NT2/D1 (cell line): ENCODE results near the gene HSD17B3.

Experiments
- DNase-seq: peaks from one replicate; pipeline ENCODE4 v3.0.0-alpha.2; 2011; ENCODE audit warnings: low read depth, low spot score
- H3K27me3 ChIP-seq: 2 replicates; pipeline ENCODE4 v1.6.0; 2011; ENCODE audit warnings: mild to moderate bottlenecking; ENCODE audit not compliant: insufficient read length, insufficient read depth
- H3K36me3 ChIP-seq: 2 replicates; pipeline ENCODE4 v1.6.1; 2011; ENCODE audit warnings: mild to moderate bottlenecking, low read length, mixed read lengths; ENCODE audit not compliant: insufficient read depth, insufficient read length
- H3K4me1 ChIP-seq: 2 replicates; pipeline ENCODE4 v1.5.1; 2011; ENCODE audit not compliant: insufficient read depth, insufficient read length
- H3K4me3 ChIP-seq: 2 replicates; pipeline ENCODE4 v1.5.1; 2011; ENCODE audit warnings: low read depth; ENCODE audit not compliant: insufficient read length
- H3K9ac ChIP-seq: 2 replicates; pipeline ENCODE4 v1.6.0; 2011; ENCODE audit warnings: low read depth; ENCODE audit not compliant: insufficient read length
- H3K9me3 ChIP-seq: 2 replicates; pipeline ENCODE4 v1.5.1; 2011; ENCODE audit warnings: mild to moderate bottlenecking, low read length; ENCODE audit not compliant: insufficient read depth
- SUZ12 ChIP-seq: IDR thresholded peaks from 2 replicates; pipeline ENCODE4 v1.6.1; 2011; ENCODE audit not compliant: insufficient read length, insufficient read depth; ENCODE audit errors: extremely low read depth
- YY1 ChIP-seq: IDR thresholded peaks from 2 replicates; pipeline ENCODE4 v1.6.1; 2011; ENCODE audit not compliant: insufficient read length, insufficient read depth
- ZNF274 ChIP-seq: IDR thresholded peaks from 2 replicates; pipeline ENCODE4 v1.6.1; 2011; ENCODE audit warnings: mild to moderate bottlenecking, low read depth, low read length

HSD17B3 gene

DNA sequence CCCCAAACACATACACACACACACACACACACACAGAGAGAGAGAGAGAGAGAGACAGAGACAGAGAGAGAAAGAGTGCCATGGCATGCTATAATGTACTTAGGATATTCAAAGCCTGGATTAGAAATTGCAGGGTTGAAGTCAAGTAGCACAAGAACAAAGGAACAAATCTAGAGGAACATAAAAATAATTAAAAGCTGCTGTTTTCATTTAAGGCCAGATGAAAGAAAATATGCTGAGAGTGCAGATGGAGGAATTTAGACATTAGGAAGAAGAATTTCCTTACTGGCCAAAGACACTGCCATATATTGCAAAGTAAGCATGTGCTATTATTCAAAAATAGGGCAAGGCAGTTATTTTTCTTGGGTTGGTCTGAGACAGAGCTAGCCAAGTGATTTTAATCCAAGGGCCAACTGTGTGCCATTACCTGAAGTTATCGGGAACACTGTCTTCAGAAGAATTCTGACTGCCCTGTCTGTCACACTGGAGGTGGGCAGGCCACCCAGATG, 31.7 kb downstream of the HSD17B3 start:
- DNase-seq, result no peak
- Histone ChIP-seq H3K4me3 (no peak overlapping the region), H3K27me3 (no peaks in the 10 kb centered on the region), H3K9ac (no peak overlapping the region), H3K36me3 (peaks cover 10% of the 10 kb centered on the region), H3K9me3 (peaks cover 29% of the 10 kb centered on the region), H3K4me1 (no peaks in the 10 kb centered on the region)
- TF ChIP-seq YY1 (no peak), ZNF274 (no peak), SUZ12 (no peak)

DNA sequence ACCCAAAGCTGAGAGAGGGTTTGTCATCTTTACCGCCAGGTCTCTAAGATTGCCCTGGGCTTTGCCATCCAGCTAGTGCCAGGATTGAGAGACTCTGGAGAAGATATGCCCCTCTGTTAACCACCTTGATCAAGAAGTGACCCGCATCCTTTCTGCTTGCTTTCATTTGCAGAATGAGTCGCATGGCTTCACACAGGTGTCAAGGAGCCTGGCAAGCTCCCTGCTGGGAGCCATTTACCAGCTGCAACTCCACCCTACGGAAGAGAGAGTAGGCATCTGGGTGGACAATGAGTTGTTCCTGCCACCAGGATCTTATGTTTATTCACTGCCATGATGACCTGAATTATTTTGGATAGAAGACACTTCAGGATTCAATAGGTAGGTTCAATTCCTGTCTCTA, 43.0 kb downstream of the HSD17B3 start:
- H3K4me1 ChIP-seq, result peaks cover 3% of the 10 kb centered on the region
- TF ChIP-seq YY1 (no peak), SUZ12 (no peak), ZNF274 (no peak)
- no peaks in the 10 kb centered on the region for H3K27me3 ChIP-seq
- peaks cover 21% of the 10 kb centered on the region for H3K36me3 ChIP-seq
- H3K9ac ChIP-seq, result no peak overlapping the region
- H3K9me3 ChIP-seq, result no peaks in the 10 kb centered on the region
- no peak overlapping the region for H3K4me3 ChIP-seq
- DNase-seq, result no peak

GRCh38 chr9:96256800-96257199, 45.2 kb downstream of the HSD17B3 start:
- Histone ChIP-seq H3K36me3 (peaks cover 15% of the 10 kb centered on the region), H3K9me3 (no peaks in the 10 kb centered on the region), H3K4me3 (peak overlapping the region; percentile 20), H3K27me3 (no peaks in the 10 kb centered on the region), H3K4me1 (peaks cover 8% of the 10 kb centered on the region), H3K9ac (peak overlapping the region; percentile 44)
- TF ChIP-seq YY1 (peak; percentile 18), SUZ12 (no peak)
- peak; percentile 87 for DNase-seq

GRCh38 chr9:96255698-96256097, 46.3 kb downstream of the HSD17B3 start:
- TF ChIP-seq ZNF274 (no peak), SUZ12 (no peak), YY1 (no peak)
- no peak for DNase-seq
- Histone ChIP-seq H3K4me3 (no peak overlapping the region), H3K9ac (no peak overlapping the region), H3K27me3 (no peaks in the 10 kb centered on the region), H3K36me3 (peaks cover 7% of the 10 kb centered on the region), H3K4me1 (peaks cover 8% of the 10 kb centered on the region), H3K9me3 (no peaks in the 10 kb centered on the region)

GRCh38 chr9:96253059-96253696, 48.8 kb downstream of the HSD17B3 start:
- Histone ChIP-seq H3K4me1 (peaks cover 8% of the 10 kb centered on the region), H3K36me3 (no peaks in the 10 kb centered on the region), H3K9me3 (no peaks in the 10 kb centered on the region), H3K27me3 (no peaks in the 10 kb centered on the region), H3K9ac (no peak overlapping the region), H3K4me3 (no peak overlapping the region)
- DNase-seq, result no peak
- no peak for TF ChIP-seq YY1
- no peak for TF ChIP-seq ZNF274
- TF ChIP-seq SUZ12, result no peak

GRCh38 chr9:96251451-96251850, 50.5 kb downstream of the HSD17B3 start:
- no peak for TF ChIP-seq YY1
- no peak for TF ChIP-seq SUZ12
- TF ChIP-seq ZNF274, result no peak
- H3K4me1 ChIP-seq, result peaks cover 8% of the 10 kb centered on the region
- H3K9me3 ChIP-seq, result no peaks in the 10 kb centered on the region
- no peak overlapping the region for H3K9ac ChIP-seq
- no peak overlapping the region for H3K4me3 ChIP-seq
- no peak for DNase-seq
- no peaks in the 10 kb centered on the region for H3K36me3 ChIP-seq
- no peaks in the 10 kb centered on the region for H3K27me3 ChIP-seq

DNA sequence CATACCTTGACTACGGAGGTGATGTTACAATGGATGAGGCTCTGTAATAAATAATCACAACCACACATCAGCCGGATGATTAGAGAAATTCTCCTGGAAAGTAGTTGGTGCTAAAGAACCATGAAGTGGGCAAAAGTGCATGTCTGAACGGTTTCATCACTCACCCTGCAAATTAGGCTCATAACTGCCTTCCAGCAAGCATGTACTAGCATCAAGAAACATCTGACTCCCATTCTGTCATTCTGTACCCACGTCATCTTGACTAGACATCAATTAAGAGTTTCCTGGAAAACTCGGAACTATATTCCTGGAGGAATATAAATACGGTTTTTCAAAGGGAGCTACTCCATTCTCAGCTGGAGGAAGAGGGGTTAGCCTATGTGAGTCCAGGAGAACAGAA, 52.2 kb downstream of the HSD17B3 start:
- Histone ChIP-seq H3K36me3 (no peaks in the 10 kb centered on the region), H3K27me3 (no peaks in the 10 kb centered on the region), H3K9me3 (no peaks in the 10 kb centered on the region; the same call in 1 of the 2 replicates), H3K4me3 (no peak overlapping the region), H3K9ac (no peak overlapping the region), H3K4me1 (peaks cover 8% of the 10 kb centered on the region)
- TF ChIP-seq YY1 (no peak), ZNF274 (no peak), SUZ12 (no peak)
- no peak for DNase-seq
